ENCODE results near the gene DPEP2NB.

DNA sequence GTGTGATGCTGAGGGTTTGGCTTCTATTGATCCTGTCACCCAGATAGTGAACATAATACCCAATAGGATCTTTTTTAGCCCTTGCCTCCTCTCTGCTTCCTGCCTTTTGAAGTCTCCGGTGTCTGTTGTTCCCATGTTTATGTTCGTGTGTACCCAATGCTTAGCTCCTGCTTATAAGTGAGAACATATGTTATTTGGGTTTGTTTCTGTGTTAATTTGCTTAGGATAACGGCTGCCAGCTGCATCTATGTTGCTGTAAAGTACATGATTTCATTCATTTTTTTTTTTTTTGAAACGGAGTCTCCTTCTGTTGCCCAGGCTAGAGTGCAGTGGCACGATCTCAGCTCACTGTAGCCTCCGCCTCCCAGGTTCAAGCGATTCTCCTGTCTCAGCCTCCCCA is 30.4 kb upstream of the DPEP2NB start:
- TF ChIP-seq CTCF (IDR thresholded peaks at IDR 0.05 in 4 of 5, conservative IDR thresholded peaks at IDR 0.05 in 1 of 5) (no peak), POLR2A (IDR thresholded peaks at IDR 0.05) (no peak)
